Progenitor cell of endocrine pancreas (in vitro differentiated cells): ENCODE results near the gene SENP8. TPM values are rescaled to one million over a fixed set of nuclear protein-coding genes. Genes with fewer than 3 reads are reported as not detected.

ENCODE experiments used
- DNase-seq: peaks from one replicate; pipeline ENCODE4 v3.0.0; 2021; ENCODE audit warnings: low spot score; ENCODE audit not compliant: unreplicated experiment
- H3K27ac Mint-ChIP-seq: 2 replicates; pipeline ENCODE4 v1.8.0; 2021; ENCODE audit warnings: mild to moderate bottlenecking, moderate library complexity, mixed read lengths
- H3K27me3 Mint-ChIP-seq: 2 replicates; pipeline ENCODE4 v1.8.0; 2021; ENCODE audit warnings: mixed read lengths
- H3K36me3 Mint-ChIP-seq: 2 replicates; pipeline ENCODE4 v1.8.0; 2022; ENCODE audit warnings: mixed read lengths; ENCODE audit not compliant: insufficient read depth
- H3K4me1 Mint-ChIP-seq: 2 replicates; pipeline ENCODE4 v1.8.0; 2021; ENCODE audit warnings: low read depth, mixed read lengths
- H3K4me3 Mint-ChIP-seq: 2 replicates; pipeline ENCODE4 v1.8.0; 2021; ENCODE audit warnings: low read depth, mild to moderate bottlenecking, moderate library complexity, mixed read lengths
- H3K9me3 Mint-ChIP-seq: 2 replicates; pipeline ENCODE4 v1.8.0; 2021; ENCODE audit warnings: low read depth, mixed read lengths
- total RNA-seq: library from RNA; stranded (reverse); gene quantifications from 2 replicates; pipeline ENCODE4 v1.2.1, GENCODE V29; 2021
- TF ChIP-seq, protein P1 (sequence below): fragments of 200-600 bp; sonication (generic); IDR thresholded peaks from one replicate; pipeline ENCODE4 v1.5.0; 2021; ENCODE audit warnings: antibody characterized with exemption, mild to moderate bottlenecking; ENCODE audit not compliant: unreplicated experiment

Gene SENP8
- total RNA-seq, 1 donor from 2014 or later = 5.1 TPM

DNA sequence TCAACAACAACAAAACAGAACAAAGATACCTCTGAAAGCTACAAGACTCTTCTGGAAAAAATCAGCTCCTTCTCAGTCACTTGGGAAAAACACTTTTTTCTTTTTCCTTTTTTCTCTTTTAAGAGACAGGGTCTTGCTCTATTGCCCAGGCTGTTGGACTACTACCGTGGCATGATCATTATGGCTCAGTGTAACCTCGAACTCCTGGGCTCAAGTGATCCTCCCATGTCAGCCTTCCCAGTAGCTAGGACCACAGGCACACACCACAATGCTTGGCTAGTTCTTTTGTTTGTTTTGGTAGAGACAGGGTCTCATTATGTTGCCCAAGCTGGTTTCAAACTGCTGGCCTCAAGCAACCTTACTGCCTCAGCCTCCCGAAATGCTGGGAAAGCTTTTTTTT lies 13.1 kb upstream of the SENP8 start:
- Mint-ChIP-seq H3K27me3 (peaks cover 44% of the 10 kb centered on the region), H3K4me1 (peaks cover 2% of the 10 kb centered on the region), H3K36me3 (no peaks in the 10 kb centered on the region), H3K4me3 (no peak overlapping the region), H3K9me3 (no peaks in the 10 kb centered on the region), H3K27ac (no peak overlapping the region)
- TF ChIP-seq, protein P1, sequence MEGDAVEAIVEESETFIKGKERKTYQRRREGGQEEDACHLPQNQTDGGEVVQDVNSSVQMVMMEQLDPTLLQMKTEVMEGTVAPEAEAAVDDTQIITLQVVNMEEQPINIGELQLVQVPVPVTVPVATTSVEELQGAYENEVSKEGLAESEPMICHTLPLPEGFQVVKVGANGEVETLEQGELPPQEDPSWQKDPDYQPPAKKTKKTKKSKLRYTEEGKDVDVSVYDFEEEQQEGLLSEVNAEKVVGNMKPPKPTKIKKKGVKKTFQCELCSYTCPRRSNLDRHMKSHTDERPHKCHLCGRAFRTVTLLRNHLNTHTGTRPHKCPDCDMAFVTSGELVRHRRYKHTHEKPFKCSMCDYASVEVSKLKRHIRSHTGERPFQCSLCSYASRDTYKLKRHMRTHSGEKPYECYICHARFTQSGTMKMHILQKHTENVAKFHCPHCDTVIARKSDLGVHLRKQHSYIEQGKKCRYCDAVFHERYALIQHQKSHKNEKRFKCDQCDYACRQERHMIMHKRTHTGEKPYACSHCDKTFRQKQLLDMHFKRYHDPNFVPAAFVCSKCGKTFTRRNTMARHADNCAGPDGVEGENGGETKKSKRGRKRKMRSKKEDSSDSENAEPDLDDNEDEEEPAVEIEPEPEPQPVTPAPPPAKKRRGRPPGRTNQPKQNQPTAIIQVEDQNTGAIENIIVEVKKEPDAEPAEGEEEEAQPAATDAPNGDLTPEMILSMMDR = no peak
- DNase-seq = no peak

GRCh38 chr15:72106068-72106467 lies 12.1 kb upstream of the SENP8 start:
- H3K4me3 Mint-ChIP-seq = no peak overlapping the region
- no peak for DNase-seq
- TF ChIP-seq, protein P1 = no peak
- peaks cover 46% of the 10 kb centered on the region for H3K27me3 Mint-ChIP-seq
- H3K4me1 Mint-ChIP-seq = peaks cover 3% of the 10 kb centered on the region
- peaks cover 3% of the 10 kb centered on the region for H3K9me3 Mint-ChIP-seq
- no peak overlapping the region for H3K27ac Mint-ChIP-seq
- H3K36me3 Mint-ChIP-seq = peaks cover 3% of the 10 kb centered on the region

DNA sequence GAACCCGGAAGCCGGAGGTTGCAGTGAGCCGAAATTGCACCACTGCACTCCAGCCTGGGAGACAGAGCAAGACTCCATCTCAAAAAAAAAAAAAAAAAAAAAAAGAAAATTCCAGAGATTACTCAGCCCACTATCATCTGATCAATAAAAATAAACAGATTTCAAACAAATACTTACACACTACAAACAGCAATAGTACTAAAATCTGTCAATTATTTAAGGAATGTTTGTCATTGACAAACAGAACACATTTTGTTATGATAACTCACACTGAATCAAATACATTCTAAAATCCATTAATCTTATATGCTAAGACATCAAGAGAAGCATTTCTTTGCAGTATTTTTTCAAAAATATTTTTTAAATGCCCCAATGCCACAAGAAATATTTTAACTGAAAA lies 7.8 kb upstream of the SENP8 start:
- no peak for DNase-seq
- H3K27ac Mint-ChIP-seq = peak overlapping the region; percentile 29
- peaks cover 13% of the 10 kb centered on the region for H3K4me1 Mint-ChIP-seq
- TF ChIP-seq, protein P1 = no peak
- H3K4me3 Mint-ChIP-seq = no peak overlapping the region
- H3K9me3 Mint-ChIP-seq = peaks cover 3% of the 10 kb centered on the region
- peaks cover 3% of the 10 kb centered on the region for H3K36me3 Mint-ChIP-seq
- H3K27me3 Mint-ChIP-seq = peaks cover 45% of the 10 kb centered on the region

- Mint-ChIP-seq H3K9me3 (peaks cover 3% of the 10 kb centered on the region), H3K27ac (no peak overlapping the region), H3K4me1 (peaks cover 25% of the 10 kb centered on the region), H3K27me3 (peaks cover 45% of the 10 kb centered on the region), H3K36me3 (peaks cover 3% of the 10 kb centered on the region), H3K4me3 (no peak overlapping the region)
- DNase-seq = no peak
- TF ChIP-seq, protein P1 = no peak
Measured at GRCh38 chr15:72112116-72112515, 6.1 kb upstream of the SENP8 start.

DNA sequence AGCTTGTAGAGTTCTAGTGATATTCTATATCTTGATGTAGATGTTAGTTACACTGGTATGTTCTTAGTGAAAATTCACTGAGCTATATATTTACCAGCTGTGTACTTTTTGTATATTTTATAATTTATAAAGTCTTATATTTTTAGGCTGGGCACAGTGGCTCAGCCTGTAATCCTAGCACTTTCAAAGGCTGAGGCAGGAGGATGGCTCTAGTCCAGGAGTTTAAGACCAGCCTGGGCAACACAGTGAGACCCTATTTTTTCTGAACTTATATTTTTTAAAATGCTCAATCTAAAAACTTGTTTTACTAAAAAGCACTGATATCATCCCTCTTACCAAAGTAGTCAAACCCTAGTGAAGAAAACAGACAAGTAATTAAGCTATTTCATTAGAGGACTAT lies 5.4 kb upstream of the SENP8 start:
- Mint-ChIP-seq H3K9me3 (peaks cover 3% of the 10 kb centered on the region), H3K27ac (no peak overlapping the region), H3K36me3 (peaks cover 3% of the 10 kb centered on the region), H3K4me1 (peaks cover 25% of the 10 kb centered on the region), H3K27me3 (peaks cover 43% of the 10 kb centered on the region), H3K4me3 (no peak overlapping the region)
- TF ChIP-seq, protein P1 = no peak
- no peak for DNase-seq
